Islet of Langerhans (tissue), 1 donor: ENCODE measurements around the gene AGBL3.
A peak's percentile ranks its signal among the peaks of the same experiment; 100 is the strongest.

Experiments used
- FAIRE-seq: peaks from one replicate; lab custom pipeline; 2011; peaks lifted over from hg19 to GRCh38; lab: Jason Lieb, UNC

AGBL3 gene

DNA sequence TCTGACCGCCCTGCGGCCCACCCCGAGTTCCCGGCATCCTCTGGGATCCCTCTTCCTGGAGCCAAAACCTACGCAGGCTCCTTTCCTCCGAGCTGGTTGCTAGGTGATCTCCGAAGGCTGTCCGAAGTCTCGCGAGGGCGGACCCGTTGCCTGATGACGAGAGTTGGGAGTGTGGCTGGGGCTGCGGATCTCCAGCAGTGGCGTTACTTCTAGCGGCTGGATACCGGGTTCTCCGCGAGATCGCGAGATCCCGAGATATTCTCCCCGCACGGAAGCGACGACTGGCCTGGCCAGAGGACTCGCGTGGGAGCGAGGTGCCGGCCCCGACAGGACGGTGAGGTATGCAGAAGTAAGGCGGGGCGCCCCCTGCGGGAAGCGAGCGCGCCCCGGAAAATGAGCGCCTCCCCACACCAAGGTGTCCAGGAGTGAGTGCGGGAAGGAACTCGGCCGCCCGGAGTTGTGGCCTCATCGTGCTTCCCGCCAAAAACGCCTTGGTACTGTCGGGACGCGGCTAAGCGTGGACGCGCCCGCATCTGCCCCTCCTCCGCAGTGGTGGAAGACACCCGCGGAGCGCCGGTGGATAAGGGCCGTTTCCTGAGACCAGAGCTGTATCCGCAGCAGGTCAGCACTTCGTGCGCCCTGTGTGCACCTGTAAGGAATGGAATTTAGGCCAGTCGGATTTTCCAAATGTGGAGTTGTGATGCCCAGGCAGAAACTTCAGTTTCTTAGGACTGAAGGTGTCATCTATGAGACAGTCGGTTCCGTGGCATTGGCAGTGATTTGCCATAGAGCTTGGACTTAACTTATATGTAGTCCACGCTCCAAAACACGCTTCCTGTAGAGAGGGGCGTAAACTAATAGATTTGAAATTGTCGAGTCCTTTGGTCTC lies at the start of gene AGBL3:
Gene AGBL3, plus strand, starts transcription at position 146 of the 889 bp plus-strand sequence. CDS start 1,426 bp downstream, outside the sequence.
- peak; percentile 97 for FAIRE-seq

DNA sequence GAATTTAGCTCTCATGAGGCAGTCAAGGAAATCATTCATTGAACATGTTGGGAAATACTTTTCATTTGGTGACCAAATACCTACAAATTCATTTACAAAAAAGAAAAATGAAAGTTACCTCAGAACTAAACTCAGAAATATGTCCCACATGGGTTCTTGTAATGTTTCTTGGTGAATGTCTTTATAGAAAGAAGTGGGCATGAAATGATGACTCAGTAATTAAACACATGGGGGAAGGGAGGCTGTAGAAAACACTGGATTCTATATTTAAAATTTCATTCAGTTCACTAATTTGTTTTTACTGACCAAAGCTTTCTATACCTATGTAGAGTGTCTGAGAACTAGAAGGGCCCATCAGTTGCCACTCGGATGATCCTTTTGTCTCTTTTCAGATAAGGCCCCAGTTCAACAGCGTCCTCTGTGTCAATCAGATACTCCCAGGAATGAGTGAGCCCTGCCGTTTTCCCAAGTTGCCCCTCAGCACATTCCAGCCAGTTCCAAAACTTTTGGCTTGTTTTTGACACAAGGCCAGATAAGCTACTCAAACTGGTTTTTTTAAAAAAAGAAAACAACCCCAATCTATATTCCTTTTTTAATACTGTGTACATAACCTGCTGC lies 49.3 kb upstream of the AGBL3 start:
- FAIRE-seq: no peak

GRCh38 chr7:134938141-134938540 lies 48.2 kb upstream of the AGBL3 start:
- FAIRE-seq: no peak

DNA sequence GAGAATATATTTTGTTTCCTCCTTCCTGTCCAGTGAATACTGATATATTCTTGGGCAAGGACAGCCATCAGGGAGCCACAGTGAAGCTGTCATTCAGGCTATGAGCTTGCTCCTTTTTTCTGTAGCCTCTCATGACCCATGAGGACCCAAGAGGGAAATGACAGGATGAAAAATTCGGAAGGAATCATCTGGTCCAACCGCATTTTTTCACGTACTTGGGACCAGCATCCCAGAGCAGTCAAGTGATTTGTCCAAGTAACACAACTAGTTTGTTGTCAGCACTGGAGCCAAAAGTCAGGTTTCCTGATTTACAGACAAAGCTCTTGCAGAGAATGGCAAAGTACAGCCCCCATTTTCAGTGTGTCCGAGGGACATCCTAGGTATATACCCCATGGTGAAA lies 47.2 kb upstream of the AGBL3 start:
- FAIRE-seq: no peak

- FAIRE-seq: no peak
These were observed 45.6 kb upstream of the AGBL3 start for GRCh38 chr7:134940729-134941128.

DNA sequence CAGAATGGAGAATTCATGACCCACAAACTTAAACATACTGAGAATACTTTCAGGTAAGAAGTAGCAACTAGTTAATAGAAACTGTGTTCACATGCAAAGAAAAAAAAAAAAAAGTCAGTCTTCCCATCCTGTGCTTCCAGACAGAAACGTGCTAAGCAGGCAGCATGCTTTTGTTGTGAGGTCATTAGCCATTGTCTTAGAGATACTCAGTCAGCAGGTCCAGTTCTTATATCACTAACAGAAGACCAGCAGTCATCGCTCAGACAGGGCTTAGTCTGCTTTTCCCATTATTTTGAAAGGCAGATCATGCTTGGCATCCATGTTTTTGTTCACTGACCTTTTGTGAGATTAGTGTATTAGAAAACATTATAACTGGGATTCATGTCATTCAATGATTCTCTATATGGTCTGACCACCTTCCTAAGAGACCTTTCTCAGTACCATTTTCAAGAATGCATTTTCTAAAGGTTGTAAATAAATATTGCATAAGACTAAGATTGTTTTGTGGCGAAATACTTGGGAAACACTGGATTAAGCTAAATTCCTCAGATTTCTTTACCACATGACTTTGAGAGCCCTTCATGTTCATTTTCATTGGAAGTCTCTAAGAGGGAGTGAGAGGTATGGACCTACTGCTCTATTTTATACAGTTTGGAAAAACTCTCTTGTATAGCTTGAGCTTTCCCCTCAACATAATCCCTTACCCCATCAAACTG lies 45.0 kb upstream of the AGBL3 start:
- no peak for FAIRE-seq

GRCh38 chr7:134941952-134942351 lies 44.4 kb upstream of the AGBL3 start:
- no peak for FAIRE-seq

DNA sequence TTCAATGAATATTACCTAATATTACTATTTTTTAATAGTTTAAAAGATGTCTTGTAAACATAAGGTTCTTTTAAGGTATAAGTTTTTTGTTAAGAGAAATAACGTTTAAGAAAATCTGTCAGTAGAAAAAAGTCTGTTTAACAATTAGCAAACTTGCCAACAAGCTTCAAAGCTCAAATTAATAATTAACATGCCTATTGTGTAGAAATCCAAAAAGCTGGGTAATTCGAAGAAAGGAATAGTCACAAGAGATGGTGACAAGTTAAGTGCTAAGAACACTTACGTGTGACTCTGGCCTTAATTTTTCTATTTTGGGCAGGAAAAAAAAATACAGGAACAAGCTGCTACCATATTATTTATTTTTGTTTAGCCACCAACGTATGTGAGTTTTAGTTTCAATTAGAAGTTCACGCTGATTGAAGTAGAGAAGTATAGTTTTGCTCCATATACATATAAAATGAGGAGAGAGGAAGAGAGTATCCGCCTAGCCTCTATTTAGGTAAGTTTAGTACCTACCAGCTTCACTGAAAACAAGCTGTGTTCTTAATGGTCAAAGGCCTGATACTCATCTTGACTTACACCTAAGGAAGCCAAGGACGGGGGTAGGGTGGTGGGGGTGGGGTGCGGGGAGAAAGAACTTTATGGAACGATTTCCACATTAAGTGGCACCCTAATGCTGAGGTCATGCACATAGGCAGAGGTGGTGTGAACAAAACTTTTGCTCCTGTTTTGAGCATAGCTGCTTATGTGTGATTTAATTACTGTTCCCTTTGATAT lies 43.4 kb upstream of the AGBL3 start:
- FAIRE-seq: peak; percentile 17

GRCh38 chr7:134943785-134944400 lies 42.4 kb upstream of the AGBL3 start:
- peak; percentile 5 for FAIRE-seq

DNA sequence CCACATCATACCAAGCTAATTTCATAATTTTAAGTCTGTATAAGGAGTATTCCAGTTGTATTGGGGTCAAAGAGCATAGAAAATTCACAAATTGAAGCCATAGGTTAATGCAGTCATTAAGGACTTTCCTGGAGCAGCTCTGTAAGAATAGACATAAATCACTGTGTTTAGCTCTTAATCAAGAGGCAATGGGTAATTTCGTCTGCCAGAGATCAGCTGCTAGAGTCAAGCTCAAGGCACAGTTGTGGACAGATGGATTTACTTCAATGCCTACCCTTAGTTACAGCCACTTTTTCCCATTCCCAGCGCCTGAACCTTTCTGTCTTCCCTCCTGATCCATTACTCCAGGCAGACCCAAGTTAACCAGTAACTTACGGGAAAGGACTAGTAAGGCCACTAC lies 40.6 kb upstream of the AGBL3 start:
- FAIRE-seq: no peak

DNA sequence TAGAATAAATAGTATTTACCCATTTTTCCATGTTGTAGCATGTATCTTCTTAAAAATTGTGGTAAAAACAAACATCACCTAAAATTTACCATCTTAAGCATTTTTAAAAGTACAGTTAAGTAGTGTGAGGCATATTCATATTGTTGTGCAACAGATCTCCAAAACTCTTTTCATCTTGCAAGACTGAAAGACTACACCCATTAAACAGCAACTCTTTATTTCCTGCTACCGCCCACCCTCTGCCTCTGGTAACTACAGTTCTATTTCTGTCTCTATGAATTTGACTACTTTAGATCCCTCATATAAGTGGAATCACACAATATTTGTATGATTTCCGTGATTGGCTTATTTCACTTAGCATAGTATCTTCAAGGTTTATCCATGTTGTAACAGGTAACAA lies 40.0 kb upstream of the AGBL3 start:
- FAIRE-seq: no peak

- FAIRE-seq: no peak
These were observed 39.0 kb upstream of the AGBL3 start for GRCh38 chr7:134947329-134947728.

DNA sequence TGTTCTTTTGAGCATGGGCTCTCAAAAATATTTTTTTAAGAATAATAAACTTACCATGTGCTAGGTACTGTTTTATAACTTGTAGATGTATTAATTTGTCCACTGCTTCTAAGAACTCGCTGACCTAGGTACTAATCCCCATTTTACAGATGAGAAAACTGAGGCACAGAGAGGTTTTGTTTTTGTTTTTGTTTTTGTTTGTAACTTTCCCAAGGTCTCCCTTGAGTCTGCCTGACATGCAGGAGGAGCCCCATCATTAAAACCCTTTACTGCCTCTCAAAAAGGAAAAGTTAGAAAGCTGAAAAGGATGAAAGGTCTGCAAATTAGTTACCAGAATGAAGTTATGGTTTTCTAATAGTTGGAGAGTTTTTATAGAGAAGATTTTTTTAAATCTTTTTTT lies 38.5 kb upstream of the AGBL3 start:
- FAIRE-seq: no peak

DNA sequence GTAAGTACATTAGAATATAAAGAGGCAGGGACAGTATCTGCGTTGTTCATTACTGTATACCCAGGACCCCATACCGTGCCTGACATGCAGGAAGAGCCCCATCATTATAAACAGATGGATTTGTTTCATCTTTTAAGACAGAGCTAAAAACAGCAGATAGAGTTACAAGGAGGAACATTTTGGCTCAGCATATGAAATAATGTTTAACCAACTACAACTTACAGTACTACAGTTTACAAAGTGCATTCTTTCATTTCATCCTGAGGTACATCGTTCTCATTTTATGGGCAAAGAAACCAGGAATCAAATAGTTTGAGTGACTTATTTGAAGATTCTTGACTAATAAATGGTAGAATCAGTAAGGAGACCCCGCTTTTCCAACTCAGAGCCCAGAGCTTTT lies 38.1 kb upstream of the AGBL3 start:
- FAIRE-seq: no peak

DNA sequence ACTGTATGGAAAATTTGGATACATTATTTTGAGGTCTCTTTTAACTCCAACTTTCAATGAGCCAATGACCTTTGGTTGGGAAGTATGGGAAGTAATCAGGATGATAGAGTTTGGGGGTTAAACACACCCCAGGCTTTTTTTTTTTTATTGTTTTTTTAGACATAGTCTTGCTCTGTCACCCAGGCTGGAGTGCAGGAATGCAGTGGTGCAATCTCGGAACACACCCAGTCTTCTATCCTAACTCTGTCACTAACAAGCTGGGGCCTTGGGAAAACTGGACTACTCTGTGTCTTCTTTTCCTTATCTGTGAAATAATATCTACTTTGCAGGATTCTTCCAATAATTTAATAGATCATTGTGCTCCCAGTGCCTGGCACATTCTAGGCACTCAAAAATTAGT lies 37.6 kb upstream of the AGBL3 start:
- no peak for FAIRE-seq

DNA sequence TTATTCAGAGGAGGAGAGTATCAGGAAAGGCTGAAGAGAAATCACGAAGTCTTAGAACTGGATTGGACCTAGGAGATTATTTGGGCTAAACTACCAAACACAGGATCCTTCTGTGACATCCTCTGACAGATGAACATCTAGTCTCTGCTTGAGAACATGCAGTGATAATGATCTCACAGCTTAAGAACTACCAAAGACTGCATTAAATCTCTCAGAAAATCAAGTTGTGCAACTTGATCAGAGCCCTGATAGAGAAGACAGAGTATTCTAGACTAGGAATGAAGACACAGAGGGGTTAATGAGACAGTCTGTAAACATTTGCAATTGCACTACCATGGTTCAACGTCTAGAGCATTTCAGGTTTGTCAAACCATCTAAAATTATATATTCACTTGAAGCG lies 37.1 kb upstream of the AGBL3 start:
- FAIRE-seq: no peak

DNA sequence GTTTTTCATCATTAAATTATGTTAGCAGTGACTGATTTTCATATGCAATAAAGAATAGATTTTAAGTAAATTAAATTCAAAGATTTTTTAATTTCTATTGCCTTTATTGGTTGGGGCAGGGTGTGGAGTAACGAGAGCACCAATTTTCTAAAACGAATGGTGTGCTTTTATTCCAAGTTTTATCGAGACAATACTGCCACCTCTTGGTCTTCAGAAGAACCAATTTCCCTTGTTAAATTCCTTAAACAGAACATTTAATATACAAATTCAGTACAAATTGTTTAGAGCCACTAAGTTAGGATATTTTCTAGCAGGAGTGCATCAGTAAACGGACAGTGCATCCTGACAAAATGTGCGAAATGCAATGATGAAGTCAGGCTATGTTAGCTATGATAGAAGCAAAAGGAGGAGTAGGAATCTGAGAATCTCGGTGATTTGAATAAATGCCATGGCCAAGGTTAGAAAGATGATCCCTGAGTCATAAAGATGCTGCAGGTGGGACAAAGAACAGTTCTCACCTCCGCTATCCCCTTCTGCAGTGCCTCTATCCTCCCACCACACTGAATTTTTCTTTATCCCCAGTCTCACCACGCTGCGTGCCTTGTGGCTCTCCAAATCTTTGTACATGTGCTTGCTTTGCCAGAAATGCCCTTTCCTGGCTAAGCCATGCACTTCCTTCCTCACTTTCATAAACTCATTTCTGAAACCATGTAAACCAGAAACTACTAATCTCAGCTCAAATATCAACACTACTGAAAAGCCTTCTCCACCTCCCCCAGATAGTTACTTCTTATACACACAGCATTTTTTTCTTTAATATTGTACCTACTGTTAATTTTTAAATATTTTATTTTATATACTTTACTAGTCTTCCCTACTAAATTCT lies 31.9 kb upstream of the AGBL3 start:
- FAIRE-seq: peak; percentile 97

DNA sequence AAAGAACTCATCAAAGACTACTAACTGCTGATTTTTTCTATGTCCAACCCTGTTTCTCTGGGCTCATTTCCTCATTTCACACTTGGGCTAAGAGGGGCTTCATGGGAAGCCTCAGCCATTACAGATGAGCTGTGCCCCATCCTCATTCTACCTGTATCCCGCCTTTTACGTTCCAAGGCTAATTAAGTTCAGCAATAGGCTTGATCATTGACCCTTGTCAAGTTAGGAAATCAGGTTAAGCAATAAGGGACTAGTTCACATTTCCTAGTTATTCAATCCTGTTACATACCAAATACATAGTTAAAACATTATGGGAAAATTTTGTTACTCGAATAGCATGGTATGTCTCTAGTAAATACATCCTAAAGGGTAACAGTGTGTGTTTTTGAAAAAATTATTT lies 29.3 kb upstream of the AGBL3 start:
- FAIRE-seq: peak; percentile 74

GRCh38 chr7:134959810-134960209 lies 26.5 kb upstream of the AGBL3 start:
- no peak for FAIRE-seq

DNA sequence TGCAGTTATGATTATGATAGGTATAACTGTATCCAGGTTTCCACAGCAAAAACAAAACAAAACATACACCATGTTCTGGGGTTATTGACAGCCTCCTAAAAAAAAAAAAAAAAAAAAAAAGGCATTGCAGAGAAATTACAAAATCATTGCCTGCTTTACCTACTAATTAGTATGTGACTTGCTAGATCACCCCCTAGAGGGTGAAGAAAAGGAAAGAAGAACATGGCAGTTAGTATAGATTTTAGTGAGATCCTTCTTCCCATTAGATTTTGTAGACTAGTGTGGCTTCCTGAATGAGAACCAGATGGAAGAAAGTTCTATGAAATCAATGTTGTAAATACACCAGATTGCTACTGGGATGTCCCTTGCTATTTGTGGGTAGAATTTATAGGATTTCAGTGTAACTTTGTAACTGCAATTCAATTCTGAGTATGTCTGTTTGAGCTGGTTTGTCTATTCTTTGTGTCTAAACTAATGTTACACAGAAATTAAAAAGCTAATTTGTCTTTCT lies 24.0 kb upstream of the AGBL3 start:
- FAIRE-seq: no peak

GRCh38 chr7:134963036-134963435 lies 23.3 kb upstream of the AGBL3 start:
- FAIRE-seq: no peak
